ENCODE results near the gene SULT1A1. TPM values are rescaled to one million over a fixed set of nuclear protein-coding genes. Genes with fewer than 3 reads are reported as not detected.
A peak's percentile ranks its signal among the peaks of the same experiment; 100 is the strongest.
"Not testable (repeated sequence)": the region's sequence is repeated elsewhere in the genome, so short reads cannot be mapped to it uniquely, and the experiment has no call there.

The SULT1A1 gene
- total RNA-seq, 1 donor from 2014 or later = 2.2 TPM

GRCh38 chr16:28612359-28613280, 2.8 kb upstream of the SULT1A1 start:
- H3K27ac Mint-ChIP-seq (ENCODE audit: unreplicated experiment); H3K4me1 Mint-ChIP-seq (ENCODE audit: low read depth); DNase-seq (ENCODE audit: low spot score); H3K9me3 Mint-ChIP-seq (ENCODE audit: low read depth); H3K4me3 Mint-ChIP-seq (ENCODE audit: unreplicated experiment); H3K27me3 Mint-ChIP-seq (ENCODE audit: low read depth); H3K36me3 Mint-ChIP-seq (ENCODE audit: low read depth): not testable (repeated sequence)

GRCh38 chr16:28610595-28611191, 849 bp upstream of the SULT1A1 start:
- no peak overlapping the region for H3K4me3 Mint-ChIP-seq (ENCODE audit: unreplicated experiment)
- no peak overlapping the region for H3K27ac Mint-ChIP-seq (ENCODE audit: unreplicated experiment)
- no peaks in the 10 kb centered on the region for H3K9me3 Mint-ChIP-seq (ENCODE audit: low read depth)
- no peaks in the 10 kb centered on the region for H3K36me3 Mint-ChIP-seq (ENCODE audit: low read depth)
- H3K27me3 Mint-ChIP-seq (ENCODE audit: low read depth) = peaks cover 1% of the 10 kb centered on the region
- peak; percentile 58 for DNase-seq (ENCODE audit: low spot score)
- TF ChIP-seq CTCF (IDR thresholded peaks at IDR 0.05) = no peak
- H3K4me1 Mint-ChIP-seq (ENCODE audit: low read depth) = peaks cover 7% of the 10 kb centered on the region

GRCh38 chr16:28608867-28609596, 812 bp downstream of the SULT1A1 start:
- H3K27ac Mint-ChIP-seq (ENCODE audit: unreplicated experiment); H3K36me3 Mint-ChIP-seq (ENCODE audit: low read depth); H3K27me3 Mint-ChIP-seq (ENCODE audit: low read depth); H3K9me3 Mint-ChIP-seq (ENCODE audit: low read depth); H3K4me3 Mint-ChIP-seq (ENCODE audit: unreplicated experiment); H3K4me1 Mint-ChIP-seq (ENCODE audit: low read depth): not testable (repeated sequence)
- DNase-seq (ENCODE audit: low spot score) = peak; percentile 59

GRCh38 chr16:28608496-28608808, 1.4 kb downstream of the SULT1A1 start:
- not testable (repeated sequence) for H3K4me3 Mint-ChIP-seq (ENCODE audit: unreplicated experiment)
- DNase-seq (ENCODE audit: low spot score) = peak; percentile 64

GRCh38 chr16:28607681-28608495, 2.0 kb downstream of the SULT1A1 start:
- not testable (repeated sequence) for H3K9me3 Mint-ChIP-seq (ENCODE audit: low read depth); H3K36me3 Mint-ChIP-seq (ENCODE audit: low read depth); DNase-seq (ENCODE audit: low spot score); H3K4me1 Mint-ChIP-seq (ENCODE audit: low read depth); H3K4me3 Mint-ChIP-seq (ENCODE audit: unreplicated experiment); H3K27ac Mint-ChIP-seq (ENCODE audit: unreplicated experiment); H3K27me3 Mint-ChIP-seq (ENCODE audit: low read depth)

More at GRCh38 chr16:28608496-28608808, 1.4 kb downstream of the SULT1A1 start:
- H3K4me1 Mint-ChIP-seq (ENCODE audit: low read depth); H3K27ac Mint-ChIP-seq (ENCODE audit: unreplicated experiment); H3K27me3 Mint-ChIP-seq (ENCODE audit: low read depth); H3K9me3 Mint-ChIP-seq (ENCODE audit: low read depth); H3K36me3 Mint-ChIP-seq (ENCODE audit: low read depth): not testable (repeated sequence)

GRCh38 chr16:28607116-28607623, 2.7 kb downstream of the SULT1A1 start:
- Mint-ChIP-seq H3K4me3 (ENCODE audit: unreplicated experiment) (no peak overlapping the region), H3K4me1 (ENCODE audit: low read depth) (peaks cover 7% of the 10 kb centered on the region), H3K9me3 (ENCODE audit: low read depth) (no peaks in the 10 kb centered on the region), H3K27ac (ENCODE audit: unreplicated experiment) (no peak overlapping the region), H3K36me3 (ENCODE audit: low read depth) (no peaks in the 10 kb centered on the region), H3K27me3 (ENCODE audit: low read depth) (no peaks in the 10 kb centered on the region)
- TF ChIP-seq CTCF (IDR thresholded peaks at IDR 0.05) = no peak
- peak; percentile 62 for DNase-seq (ENCODE audit: low spot score)

All from chondrocyte (in vitro differentiated cells).